ENCODE data around the gene LYG2.
A peak's percentile ranks its signal among the peaks of the same experiment; 100 is the strongest.
"Not testable (repeated sequence)": the region's sequence is repeated elsewhere in the genome, so short reads cannot be mapped to it uniquely, and the experiment has no call there.

LYG2 gene

DNA sequence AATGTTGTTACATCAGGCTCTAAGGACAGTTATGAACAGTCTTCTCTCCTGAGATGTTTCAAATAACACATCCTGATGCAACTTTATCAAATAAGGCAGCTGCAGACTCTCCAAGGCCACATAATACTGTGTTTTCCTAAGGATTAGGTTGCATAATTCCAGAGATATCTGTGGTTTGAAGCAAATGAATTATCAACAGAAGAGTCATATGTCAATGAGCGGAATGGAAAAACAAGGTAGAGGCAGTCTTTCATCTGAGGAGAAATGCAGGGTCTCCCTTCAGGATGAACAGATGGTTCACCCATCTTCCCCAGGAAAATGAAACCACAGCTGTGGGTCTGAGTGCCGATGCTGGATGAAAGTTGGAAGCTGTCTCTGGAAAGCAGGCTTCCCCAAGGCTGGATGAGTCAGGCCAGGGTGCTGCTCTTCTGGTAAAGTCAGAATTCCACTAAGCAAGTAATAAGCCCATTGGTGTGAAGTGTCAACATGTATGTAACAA, 23.4 kb upstream of the LYG2 start:
- Histone ChIP-seq H3K36me3 (ENCODE audit: control insufficient read depth in 2 of 2, insufficient read depth in 1 of 2, low read length in 2 of 2) (no peaks in the 10 kb centered on the region), H3K9me3 (ENCODE audit: control insufficient read depth, insufficient read depth, low read depth, low read length) (no peaks in the 10 kb centered on the region), H3K4me1 (ENCODE audit: control insufficient read depth, insufficient read depth, low read length) (no peaks in the 10 kb centered on the region), H3K4me3 (ENCODE audit: low read depth, low read length) (no peak overlapping the region), H3K27ac (ENCODE audit: extremely low read depth, low read depth, low read length) (no peak overlapping the region)
- TF ChIP-seq ZNF785 (tag by site-specific recombination; IDR thresholded peaks at IDR 0.05) (no peak), ZFP41 (tag by site-specific recombination; IDR thresholded peaks at IDR 0.05; ENCODE audit: borderline replicate concordance) (no peak), ZNF155 (tag by site-specific recombination; IDR thresholded peaks at IDR 0.05) (no peak), ZBTB48 (tag by site-specific recombination; IDR thresholded peaks at IDR 0.05) (no peak), KLF1 (tag by site-specific recombination; IDR thresholded peaks at IDR 0.05) (no peak), SP3 (tag by site-specific recombination; IDR thresholded peaks at IDR 0.05) (no peak), OVOL3 (tag by site-specific recombination; IDR thresholded peaks at IDR 0.05) (0 out of 2 replicates have a peak, but pooled peaks have one; percentile 20), ZEB2 (tag by site-specific recombination; IDR thresholded peaks at IDR 0.05) (no peak)
- TF ChIP-seq, protein P1, sequence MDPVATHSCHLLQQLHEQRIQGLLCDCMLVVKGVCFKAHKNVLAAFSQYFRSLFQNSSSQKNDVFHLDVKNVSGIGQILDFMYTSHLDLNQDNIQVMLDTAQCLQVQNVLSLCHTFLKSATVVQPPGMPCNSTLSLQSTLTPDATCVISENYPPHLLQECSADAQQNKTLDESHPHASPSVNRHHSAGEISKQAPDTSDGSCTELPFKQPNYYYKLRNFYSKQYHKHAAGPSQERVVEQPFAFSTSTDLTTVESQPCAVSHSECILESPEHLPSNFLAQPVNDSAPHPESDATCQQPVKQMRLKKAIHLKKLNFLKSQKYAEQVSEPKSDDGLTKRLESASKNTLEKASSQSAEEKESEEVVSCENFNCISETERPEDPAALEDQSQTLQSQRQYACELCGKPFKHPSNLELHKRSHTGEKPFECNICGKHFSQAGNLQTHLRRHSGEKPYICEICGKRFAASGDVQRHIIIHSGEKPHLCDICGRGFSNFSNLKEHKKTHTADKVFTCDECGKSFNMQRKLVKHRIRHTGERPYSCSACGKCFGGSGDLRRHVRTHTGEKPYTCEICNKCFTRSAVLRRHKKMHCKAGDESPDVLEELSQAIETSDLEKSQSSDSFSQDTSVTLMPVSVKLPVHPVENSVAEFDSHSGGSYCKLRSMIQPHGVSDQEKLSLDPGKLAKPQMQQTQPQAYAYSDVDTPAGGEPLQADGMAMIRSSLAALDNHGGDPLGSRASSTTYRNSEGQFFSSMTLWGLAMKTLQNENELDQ (tag by site-specific recombination; IDR thresholded peaks at IDR 0.05; ENCODE audit: low read depth) = no peak
- TF ChIP-seq, protein P2, sequence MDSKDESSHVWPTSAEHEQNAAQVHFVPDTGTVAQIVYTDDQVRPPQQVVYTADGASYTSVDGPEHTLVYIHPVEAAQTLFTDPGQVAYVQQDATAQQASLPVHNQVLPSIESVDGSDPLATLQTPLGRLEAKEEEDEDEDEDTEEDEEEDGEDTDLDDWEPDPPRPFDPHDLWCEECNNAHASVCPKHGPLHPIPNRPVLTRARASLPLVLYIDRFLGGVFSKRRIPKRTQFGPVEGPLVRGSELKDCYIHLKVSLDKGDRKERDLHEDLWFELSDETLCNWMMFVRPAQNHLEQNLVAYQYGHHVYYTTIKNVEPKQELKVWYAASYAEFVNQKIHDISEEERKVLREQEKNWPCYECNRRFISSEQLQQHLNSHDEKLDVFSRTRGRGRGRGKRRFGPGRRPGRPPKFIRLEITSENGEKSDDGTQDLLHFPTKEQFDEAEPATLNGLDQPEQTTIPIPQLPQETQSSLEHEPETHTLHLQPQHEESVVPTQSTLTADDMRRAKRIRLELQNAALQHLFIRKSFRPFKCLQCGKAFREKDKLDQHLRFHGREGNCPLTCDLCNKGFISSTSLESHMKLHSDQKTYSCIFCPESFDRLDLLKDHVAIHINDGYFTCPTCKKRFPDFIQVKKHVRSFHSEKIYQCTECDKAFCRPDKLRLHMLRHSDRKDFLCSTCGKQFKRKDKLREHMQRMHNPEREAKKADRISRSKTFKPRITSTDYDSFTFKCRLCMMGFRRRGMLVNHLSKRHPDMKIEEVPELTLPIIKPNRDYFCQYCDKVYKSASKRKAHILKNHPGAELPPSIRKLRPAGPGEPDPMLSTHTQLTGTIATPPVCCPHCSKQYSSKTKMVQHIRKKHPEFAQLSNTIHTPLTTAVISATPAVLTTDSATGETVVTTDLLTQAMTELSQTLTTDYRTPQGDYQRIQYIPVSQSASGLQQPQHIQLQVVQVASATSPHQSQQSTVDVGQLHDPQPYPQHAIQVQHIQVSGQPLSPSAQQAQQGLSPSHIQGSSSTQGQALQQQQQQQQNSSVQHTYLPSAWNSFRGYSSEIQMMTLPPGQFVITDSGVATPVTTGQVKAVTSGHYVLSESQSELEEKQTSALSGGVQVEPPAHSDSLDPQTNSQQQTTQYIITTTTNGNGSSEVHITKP (tag by site-specific recombination; IDR thresholded peaks at IDR 0.05) = peak; percentile 38
- TF ChIP-seq, protein P3, sequence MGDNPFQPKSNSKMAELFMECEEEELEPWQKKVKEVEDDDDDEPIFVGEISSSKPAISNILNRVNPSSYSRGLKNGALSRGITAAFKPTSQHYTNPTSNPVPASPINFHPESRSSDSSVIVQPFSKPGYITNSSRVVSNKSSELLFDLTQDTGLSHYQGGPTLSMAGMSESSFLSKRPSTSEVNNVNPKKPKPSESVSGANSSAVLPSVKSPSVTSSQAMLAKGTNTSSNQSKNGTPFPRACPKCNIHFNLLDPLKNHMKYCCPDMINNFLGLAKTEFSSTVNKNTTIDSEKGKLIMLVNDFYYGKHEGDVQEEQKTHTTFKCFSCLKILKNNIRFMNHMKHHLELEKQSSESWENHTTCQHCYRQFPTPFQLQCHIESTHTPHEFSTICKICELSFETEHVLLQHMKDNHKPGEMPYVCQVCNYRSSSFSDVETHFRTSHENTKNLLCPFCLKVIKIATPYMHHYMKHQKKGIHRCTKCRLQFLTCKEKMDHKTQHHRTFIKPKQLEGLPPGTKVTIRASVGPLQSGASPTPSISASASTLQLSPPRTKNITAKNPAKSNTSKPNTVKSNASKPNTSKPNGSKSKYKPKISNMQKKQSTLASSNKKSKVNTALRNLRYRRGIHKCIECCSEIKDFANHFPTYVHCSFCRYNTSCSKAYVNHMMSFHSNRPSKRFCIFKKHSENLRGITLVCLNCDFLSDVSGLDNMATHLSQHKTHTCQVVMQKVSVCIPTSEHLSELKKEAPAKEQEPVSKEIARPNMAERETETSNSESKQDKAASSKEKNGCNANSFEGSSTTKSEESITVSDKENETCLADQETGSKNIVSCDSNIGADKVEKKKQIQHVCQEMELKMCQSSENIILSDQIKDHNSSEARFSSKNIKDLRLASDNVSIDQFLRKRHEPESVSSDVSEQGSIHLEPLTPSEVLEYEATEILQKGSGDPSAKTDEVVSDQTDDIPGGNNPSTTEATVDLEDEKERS (tag by site-specific recombination; IDR thresholded peaks at IDR 0.05) = no peak
- CTCF ChIA-PET = interaction anchor here (0.6 kb wide), 1 partner anchor 84 kb away, joined by 3 read pairs; no protein-coding TSS in a partner anchor
- POLR2A ChIA-PET = interaction anchor here (0.6 kb wide), 1 partner anchor 140 kb away, joined by 3 read pairs; no protein-coding TSS in a partner anchor

DNA sequence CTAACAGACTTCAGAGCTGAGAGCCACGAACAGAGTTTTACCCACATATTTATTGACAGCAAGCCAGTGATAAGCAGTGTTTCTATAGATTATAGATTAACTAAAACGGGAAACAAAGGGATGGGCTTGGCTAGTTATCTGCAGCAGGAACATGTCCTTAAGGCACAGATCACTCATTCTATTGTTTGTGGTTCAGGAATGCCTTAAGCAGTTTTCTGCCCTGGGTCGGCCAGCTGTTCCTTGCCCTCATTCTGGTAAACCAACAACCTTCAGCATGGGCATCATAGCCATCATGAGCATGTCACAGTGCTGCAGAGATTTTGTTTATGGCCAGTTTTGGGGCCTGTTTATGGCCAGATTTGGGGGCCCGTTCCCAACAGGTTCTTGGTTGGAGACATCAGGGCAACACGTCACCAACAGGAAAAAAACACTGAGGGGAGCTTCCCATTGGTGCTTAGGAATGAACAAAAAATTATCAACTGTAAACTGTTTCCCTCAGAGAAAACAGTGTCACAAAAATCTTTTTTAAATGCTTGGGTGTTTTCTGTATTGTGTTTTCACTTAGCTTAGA, 22.8 kb upstream of the LYG2 start:
- ChIA-PET CTCF (interaction anchor here (0.6 kb wide), 1 partner anchor 83 kb away, joined by 3 read pairs; no protein-coding TSS in a partner anchor), POLR2A (interaction anchor here (0.6 kb wide), 1 partner anchor 140 kb away, joined by 3 read pairs; no protein-coding TSS in a partner anchor)
- not testable (repeated sequence) for H3K36me3 ChIP-seq (ENCODE audit: control insufficient read depth in 2 of 2, insufficient read depth in 1 of 2, low read length in 2 of 2); H3K4me1 ChIP-seq (ENCODE audit: control insufficient read depth, insufficient read depth, low read length); H3K4me3 ChIP-seq (ENCODE audit: low read depth, low read length); H3K9me3 ChIP-seq (ENCODE audit: control insufficient read depth, insufficient read depth, low read depth, low read length); H3K27ac ChIP-seq (ENCODE audit: extremely low read depth, low read depth, low read length)

DNA sequence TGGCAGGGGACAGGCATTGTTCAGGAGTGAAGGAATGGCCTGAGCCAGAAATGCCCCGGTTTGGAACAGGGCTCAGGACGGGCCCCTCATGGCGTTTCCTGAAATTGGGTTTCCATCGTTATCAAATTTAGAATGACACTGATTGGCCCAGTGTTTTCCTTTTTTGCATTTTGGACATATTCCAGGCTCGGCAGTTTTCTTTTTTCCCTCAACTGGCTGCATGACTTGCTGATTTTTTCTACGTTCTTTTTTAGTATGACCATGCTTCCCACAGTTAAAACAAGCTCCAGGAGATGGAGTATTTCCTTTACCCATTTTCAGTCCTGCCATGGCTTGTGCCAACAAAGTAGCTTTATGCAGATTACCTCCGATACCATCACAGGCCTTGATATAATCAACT, 20.4 kb upstream of the LYG2 start:
- POLR2A ChIA-PET = no interaction called here
- no peak overlapping the region for H3K27ac ChIP-seq (ENCODE audit: extremely low read depth, low read depth, low read length)
- CTCF ChIA-PET = no interaction called here
- H3K9me3 ChIP-seq (ENCODE audit: control insufficient read depth, insufficient read depth, low read depth, low read length) = no peaks in the 10 kb centered on the region
- H3K4me3 ChIP-seq (ENCODE audit: low read depth, low read length) = no peak overlapping the region
- H3K4me1 ChIP-seq (ENCODE audit: control insufficient read depth, insufficient read depth, low read length) = no peaks in the 10 kb centered on the region
- no peaks in the 10 kb centered on the region for H3K36me3 ChIP-seq (ENCODE audit: control insufficient read depth in 2 of 2, insufficient read depth in 1 of 2, low read length in 2 of 2)
- TF ChIP-seq, protein P4, sequence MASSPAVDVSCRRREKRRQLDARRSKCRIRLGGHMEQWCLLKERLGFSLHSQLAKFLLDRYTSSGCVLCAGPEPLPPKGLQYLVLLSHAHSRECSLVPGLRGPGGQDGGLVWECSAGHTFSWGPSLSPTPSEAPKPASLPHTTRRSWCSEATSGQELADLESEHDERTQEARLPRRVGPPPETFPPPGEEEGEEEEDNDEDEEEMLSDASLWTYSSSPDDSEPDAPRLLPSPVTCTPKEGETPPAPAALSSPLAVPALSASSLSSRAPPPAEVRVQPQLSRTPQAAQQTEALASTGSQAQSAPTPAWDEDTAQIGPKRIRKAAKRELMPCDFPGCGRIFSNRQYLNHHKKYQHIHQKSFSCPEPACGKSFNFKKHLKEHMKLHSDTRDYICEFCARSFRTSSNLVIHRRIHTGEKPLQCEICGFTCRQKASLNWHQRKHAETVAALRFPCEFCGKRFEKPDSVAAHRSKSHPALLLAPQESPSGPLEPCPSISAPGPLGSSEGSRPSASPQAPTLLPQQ (tag by site-specific recombination; IDR thresholded peaks at IDR 0.05) = no peak
- TF ChIP-seq ZNF48 (tag by site-specific recombination; IDR thresholded peaks at IDR 0.05) = no peak
- TF ChIP-seq, protein P5, sequence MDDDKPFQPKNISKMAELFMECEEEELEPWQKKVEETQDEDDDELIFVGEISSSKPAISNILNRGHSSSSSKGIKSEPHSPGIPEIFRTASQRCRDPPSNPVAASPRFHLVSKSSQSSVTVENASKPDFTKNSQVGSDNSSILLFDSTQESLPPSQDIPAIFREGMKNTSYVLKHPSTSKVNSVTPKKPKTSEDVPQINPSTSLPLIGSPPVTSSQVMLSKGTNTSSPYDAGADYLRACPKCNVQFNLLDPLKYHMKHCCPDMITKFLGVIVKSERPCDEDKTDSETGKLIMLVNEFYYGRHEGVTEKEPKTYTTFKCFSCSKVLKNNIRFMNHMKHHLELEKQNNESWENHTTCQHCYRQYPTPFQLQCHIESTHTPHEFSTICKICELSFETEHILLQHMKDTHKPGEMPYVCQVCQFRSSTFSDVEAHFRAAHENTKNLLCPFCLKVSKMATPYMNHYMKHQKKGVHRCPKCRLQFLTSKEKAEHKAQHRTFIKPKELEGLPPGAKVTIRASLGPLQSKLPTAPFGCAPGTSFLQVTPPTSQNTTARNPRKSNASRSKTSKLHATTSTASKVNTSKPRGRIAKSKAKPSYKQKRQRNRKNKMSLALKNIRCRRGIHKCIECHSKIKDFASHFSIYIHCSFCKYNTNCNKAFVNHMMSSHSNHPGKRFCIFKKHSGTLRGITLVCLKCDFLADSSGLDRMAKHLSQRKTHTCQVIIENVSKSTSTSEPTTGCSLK (tag by site-specific recombination; IDR thresholded peaks at IDR 0.05) = no peak
- no peak for TF ChIP-seq SP2 (tag by site-specific recombination; IDR thresholded peaks at IDR 0.05)

All from HEK293 (cell line).